ENCODE measurements around the gene CHID1.
A peak's percentile ranks its signal among the peaks of the same experiment; 100 is the strongest.

Gene CHID1

DNA sequence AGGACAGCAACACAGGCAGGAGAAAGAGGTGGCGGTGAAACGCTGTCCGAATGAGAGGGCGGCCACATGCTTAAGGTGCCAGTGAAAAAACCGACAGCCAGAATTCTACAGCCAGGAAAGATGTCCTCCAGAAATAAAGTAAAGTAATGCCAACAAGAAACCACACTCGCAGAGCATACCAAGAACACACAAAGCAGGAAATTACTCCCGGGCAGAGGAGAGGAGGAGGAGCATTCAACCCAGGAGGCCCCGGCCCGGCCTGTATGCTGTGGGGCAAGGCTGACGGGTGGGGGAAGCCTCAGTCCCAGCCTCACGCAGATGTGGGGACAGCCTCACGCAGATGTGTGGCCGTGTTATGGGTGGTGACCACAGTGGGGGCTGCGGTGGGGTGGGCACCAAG lies 28.0 kb downstream of the CHID1 start:
- DNase-seq, result no peak

DNA sequence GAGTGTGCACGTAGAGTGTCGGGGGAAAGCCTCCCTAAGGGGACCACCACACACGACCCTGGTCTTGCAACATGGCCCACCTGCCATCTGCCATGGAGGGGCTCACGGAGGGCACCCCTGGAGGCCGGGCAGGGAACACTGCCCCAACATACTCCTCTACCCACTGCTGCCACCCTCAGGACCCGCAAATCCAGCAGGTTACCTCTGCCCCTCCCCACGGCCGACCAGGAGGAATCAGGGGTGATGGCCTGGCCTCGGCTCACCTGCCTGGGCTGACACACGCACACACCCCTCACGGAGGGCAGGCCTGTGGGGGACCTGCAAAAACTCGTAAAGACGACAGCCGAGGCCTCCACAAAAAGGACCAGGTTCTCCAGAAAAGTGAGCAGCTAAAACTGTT lies 30.2 kb downstream of the CHID1 start:
- DNase-seq, result no peak

DNA sequence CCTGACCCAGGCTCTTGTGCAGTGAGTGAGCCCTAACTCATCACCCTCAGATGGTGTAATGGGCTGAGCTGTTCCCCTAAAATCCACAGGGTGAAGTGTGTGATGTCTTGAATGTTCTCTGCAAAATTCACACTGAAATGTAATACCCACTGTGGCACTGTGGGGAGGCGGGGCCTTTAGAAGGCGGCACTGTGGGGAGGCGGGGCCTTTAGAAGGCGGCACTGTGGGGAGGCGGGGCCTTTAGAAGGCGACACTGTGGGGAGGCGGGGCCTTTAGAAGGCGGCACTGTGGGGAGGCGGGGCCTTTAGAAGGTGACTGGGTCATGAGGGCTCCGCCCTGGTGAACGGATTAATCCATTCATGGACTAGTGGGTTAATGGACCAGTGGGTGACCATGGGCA lies 33.0 kb downstream of the CHID1 start:
- no peak for DNase-seq

DNA sequence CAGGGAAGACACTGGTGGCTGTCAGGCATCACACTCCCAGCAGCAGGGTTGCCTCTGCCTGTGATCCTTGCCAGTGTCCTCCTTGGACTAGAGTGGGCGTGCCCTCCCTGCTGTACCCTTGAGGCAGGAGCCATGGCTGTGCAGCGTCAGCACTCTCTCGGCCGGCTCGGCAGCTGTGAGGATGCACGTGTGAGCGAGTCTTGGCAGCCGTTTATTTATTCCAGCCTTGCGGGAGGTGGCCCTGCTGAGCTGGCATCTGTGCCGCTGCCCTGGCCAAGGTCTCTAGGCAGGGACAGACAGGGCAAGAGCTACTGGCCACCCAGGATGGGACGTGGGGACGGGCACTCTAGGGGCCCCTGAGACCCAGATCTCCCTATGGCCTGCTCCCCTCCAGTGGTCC lies 34.1 kb downstream of the CHID1 start:
- peak; percentile 80 for DNase-seq

DNA sequence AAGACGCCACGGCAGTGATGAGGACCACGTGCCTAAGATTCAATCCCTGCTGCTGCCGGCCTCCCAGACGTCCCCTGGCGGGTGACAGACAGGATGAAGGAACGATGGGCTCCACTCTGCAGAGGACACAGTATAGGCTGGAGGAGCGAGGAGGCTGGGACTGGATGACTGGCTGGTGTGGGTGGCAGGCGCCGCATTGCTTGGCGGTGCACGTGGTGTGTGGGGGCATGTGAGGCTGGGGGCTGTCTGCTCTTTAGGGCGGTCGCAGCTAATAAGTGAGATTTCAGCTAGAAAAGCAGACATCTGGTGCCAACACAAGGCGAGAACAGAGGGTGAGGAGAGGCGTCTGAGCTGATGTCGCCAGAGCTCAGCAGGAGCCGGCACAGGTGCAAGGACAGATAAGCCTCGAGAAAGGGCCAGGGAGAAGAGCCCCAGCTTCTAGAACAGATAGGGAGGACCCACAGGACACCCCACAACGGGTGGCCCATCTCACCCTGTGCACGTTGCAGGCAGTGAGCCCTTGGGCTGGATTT lies 34.8 kb downstream of the CHID1 start:
- no peak for DNase-seq

DNA sequence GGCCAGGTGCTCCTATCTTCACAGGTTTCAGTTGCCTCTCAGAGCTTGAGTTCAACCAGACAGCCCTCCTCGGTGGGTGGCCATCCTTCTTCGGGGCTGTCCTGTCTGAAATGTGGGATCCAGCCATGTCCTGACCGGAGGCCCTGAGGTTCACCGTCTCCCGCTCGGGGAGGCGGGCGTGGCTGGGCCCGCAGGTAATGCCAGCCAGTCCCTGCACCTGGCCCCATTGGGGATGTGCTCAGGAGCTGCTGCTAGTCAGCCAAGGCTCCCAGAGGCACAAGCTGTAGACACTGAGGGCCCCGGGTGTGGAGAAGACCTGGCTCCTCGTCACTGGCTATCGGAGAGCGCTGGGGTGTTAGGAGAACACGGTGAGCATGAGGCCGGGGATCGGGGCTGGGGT lies 35.4 kb downstream of the CHID1 start:
- DNase-seq, result no peak

DNA sequence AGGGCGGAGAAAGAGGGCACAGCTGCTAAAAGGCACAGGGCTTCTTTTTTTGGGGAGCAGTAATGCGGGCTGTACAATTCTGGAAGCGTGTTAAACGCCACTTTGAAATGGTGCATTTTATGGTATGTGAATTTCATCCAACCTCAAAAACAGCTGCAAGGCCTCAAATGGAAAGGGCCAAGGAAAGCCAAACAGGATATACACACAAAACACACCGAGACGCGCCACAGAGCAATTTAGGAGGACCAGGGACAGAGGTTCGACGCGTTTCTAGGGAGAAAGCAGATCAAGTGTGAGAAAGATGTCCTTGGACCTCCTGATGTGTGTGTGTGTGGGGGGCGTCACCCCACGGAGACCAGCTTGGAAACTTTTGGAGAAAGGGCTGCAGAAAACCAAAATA lies 36.9 kb downstream of the CHID1 start:
- no peak for DNase-seq

DNA sequence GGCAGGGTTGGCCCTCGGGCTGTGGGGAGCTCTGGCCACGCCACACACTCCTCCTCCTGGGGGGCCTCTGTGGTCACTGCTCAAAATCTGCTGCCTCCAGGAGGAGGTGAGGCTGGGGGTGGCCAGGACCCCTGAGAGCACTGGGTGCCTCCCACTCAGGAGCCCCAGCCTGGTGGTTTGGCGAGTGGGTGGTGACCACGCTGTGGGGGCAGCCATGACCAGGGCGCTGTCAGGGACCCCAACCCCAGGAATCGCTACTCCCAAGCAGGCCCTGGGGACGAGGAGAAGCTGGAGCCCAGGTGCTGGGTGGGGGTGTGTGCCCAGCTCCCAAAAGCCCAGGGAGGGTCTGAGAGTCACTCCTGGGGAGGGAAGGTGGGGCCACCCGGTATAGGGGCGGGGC lies 37.8 kb downstream of the CHID1 start:
- DNase-seq, result no peak

DNA sequence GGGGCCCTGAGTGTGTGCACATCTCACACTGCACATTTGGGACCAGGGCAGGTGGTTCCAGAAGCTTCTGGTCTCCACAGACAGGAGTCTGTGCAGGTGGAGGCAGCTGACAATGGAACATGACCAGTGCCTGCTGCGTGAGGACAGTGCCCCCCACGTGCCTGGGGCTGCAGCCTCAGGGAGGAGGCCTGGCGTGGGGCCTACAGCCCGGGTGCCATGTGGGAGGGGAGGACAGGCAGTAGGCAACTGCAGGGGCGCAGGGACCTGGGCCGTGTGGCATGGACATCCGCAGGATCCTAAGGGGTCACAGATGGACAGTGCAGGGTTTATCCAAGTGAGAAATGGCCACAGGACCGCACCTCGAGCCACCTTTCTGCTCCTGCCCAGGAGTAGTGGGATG lies 39.1 kb downstream of the CHID1 start:
- DNase-seq, result no peak

DNA sequence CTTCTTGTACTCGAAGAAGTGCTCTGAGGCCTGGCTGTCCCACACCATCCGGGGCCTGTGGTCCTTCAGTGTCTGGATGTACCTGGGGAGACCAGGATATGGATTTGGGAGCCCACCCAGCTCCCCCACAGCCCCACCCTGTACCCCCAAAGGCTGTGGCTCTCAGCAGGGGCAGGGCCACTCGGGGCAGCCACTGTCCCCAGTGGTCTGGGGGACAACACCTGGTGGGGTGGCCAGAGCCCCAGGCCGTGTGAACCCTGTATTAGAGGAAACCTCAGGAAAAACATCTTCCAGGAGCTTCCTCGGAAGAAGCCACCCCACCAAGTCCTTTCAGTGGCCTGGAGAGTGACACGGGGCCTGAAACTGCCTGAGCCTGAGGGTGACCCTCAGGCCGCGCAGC lies 40.2 kb downstream of the CHID1 start:
- no peak for DNase-seq

DNA sequence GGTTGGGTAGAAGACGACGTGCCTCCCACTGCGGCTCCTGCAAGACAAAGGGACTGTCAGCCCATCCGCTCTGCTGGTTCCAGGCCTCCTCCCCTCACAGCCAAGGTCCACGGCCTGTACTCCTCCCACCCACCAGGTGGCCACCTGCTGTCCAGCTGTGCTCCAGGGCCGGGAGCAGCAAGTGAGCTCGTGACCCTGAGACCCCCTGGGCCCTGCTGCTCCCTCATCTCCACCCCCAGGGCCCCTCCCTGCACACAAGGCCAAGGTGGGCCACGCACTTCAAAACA lies 40.5 kb downstream of the CHID1 start:
- no peak for DNase-seq

DNA sequence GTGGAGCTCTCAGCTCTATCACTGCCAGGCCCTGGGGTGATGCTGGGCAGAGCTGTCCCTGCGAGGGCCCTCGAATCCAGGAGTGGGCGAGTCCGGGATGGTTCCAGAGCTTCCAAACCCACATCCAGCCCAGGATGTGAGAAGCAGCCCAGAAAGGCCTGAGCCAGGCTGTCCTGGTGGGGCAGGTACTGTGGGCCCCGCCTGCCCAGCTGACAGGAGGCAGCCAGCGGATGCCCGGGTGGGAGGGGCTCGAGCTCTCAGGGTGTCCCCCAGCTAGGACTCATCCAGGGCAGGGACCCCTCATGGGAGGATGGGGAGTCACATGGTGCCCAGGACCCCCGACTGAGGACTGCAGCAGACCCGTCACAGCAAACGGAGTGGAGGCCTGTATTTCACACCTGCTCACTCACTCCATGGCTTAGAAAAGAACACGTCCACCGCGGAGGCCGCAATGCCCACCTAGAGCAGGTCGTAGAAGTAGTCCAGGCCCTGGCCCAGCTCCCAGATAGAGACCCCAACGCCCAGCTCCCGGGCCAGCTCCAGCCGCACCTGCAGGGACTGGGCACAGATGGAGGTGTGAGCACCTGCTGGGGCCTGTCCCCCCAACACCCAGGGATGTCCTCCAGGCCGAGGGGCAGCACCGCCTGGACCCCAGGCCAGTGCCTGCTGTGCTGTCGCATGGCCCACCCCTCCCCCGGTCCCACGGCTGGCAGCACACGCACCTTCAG lies 41.0 kb downstream of the CHID1 start:
- no peak for DNase-seq

DNA sequence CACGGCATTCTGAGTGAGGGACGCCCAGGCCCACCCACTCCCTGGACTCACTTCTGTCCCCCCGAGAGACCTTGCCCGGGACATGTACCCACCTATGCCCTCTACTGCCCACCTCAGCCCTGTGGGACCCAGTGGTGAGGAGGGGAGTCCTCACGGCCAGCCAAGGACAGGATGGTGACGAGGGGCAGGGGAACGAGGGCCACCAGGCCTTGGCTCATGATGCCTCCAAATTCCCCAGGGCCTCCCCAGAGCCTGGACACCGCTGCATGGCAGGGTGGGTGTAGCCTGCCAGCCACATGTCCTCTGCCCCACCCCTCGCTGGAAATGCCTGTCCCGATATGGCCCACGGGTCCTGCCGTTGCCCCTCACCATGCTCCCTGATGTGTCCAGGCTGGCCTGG lies 41.8 kb downstream of the CHID1 start:
- DNase-seq, result no peak

DNA sequence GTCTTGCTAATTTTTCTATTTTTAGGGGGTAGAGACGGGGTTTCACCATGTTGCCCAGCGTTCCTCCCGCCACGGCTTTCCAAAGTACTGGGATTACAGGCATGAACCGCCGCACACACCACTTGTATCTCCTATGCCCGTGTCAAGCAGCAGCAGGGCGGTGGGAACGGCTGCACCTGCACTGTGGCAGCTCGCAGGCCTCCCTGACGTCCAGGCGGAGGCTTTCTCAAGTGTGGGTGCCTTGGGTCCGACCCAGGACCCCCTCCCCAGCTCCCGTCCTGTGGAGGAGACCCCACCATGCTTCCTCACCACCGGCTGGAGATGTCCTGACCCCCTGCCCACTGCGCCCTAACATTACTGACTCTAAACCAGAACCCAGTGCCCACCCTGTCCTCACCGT lies 42.2 kb downstream of the CHID1 start:
- no peak for DNase-seq

DNA sequence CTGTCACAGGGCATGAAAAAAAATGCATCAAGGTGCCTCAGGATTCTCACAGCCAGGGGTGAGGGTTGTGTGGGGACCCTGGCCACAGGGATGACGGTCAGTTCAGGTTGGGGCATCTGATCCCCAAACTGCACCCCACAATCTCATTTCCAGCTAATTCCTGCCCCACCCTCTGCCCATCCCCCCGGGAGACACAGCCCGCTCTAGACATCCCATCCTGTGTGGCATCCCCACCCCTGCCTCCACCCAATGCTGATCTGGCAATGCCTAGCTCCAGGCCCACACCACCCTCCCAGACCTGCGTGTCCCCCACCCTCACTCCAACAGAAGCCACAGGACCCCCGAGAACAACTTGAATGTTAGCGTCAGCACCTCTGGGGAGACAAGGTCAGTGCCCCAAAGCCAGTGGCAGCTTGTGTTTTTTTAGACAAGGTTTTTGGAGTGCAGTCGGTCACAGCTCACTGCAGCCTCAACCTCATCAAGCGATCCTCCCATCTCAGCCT lies 42.7 kb downstream of the CHID1 start:
- no peak for DNase-seq

DNA sequence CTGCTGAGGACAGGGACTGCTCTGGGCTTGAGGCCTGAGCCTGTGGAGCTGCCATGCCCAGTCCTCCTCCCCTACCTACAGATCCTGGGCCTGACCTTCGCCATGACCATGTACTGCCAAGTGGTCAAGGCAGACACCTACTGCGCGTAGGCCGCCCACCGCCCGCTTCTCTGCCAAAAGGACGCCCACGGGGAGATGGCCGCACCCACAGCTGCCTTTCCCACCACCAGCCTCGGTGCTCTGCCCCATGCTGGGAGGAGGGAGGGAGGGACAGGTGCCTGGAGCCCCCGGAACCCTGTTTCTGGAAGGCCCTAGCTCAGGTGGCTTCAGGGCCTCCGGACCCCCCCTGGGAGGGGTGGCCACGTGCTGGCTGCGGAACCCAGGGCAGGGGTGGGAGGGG lies 44.1 kb downstream of the CHID1 start:
- no peak for DNase-seq

DNA sequence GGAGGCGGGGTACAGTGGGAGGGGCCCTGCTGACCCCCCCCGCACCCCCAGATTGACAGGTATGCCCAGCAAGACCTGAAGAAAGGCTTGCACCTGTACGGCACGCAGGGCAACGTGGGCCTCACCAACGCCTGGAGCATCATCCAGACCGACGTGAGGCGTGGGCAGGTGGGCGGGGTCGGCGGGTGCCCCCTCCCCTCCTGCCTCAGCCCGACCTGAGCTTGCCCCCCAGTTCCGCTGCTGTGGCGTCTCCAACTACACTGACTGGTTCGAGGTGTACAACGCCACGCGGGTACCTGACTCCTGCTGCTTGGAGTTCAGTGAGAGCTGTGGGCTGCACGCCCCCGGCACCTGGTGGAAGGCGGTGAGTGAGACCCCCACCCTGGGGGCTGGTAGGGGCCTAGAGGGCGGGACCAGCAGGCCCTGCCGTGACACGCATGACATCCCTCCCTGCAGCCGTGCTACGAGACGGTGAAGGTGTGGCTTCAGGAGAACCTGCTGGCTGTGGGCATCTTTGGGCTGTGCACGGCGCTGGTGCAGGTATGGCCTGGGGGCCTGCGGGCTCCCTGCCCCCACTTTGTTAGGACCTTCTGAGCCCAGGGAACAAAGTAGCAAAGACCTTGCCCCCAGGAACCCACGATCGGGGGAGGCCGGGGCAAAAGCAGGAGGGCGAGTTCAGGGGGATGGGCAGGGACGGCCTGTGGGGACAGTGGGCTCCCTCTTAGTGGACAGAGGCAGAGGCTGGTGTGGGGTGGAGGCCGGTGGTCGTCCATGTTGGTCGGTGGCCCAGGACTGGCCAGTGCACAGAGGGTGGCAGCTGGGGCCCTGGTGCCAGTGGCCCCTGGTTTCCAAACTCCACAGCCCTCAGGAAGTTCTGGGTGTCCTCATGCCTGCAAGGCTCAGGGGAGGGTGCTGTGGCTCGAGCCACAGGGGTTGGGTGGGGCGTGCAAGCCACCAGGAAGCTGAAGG lies 44.9 kb downstream of the CHID1 start:
- no peak for DNase-seq

DNA sequence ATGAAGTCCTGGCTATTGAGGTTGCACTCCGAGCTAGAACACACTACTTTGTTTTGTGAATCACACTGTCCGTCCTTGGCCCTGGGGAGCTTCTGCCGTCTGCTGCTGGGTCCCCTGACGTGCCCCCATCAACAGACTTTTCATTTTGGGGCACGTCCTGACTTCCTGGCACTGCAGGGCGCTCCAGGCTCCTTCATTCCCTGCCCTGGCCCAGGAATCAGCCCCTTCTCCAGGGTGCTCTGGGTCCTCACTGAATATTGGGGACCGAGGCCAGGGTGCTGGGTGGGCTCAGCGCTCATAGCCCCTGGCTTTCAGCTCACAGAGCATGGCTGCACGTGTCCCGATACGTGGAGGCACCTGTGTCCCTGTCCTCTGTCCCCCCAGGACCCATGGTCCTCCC lies 45.7 kb downstream of the CHID1 start:
- DNase-seq, result no peak

DNA sequence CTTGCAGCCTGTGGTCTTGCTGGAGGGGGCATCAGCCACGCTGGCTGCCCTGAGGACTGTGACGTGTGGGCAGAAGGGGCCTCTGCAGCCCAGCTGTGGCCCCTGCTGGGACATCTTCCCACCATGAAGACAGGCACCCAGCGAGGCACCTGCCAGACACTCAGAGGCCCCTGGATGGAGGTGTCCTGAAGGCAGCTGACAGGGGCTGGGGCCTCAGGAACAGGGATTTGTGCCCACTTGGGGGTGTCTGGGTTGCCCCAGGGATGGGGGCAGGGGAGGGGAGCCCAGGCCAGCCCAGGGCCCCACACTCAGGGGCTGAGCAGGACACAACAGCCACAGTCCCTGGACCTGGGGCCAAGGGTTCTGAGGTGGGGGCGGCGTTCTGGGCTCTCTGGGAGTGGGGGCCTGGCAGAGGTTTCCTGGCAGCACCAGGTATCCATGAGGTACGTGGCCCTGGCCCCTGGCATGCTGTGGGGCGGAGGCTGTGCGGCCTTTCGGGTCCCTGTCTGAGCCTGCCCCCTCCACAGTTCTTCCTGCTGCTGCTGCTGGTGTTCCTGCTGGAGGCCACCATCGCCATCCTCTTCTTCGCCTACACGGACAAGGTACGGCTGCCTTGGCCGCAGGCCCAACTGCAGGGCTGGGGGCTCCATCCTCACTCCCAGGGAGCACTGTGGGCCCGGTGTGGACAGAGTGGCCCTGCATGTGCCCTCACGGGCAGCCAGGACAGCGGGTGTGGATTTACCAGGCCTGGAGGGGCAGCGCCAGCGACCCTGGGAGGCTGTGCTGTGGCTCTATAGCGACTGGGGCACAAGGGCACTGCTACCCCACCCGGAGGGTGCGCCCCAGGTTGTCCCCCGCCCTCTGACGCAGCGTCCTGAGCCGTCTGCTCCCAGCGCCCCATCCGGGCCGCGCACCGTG lies 46.4 kb downstream of the CHID1 start:
- DNase-seq, result no peak

DNA sequence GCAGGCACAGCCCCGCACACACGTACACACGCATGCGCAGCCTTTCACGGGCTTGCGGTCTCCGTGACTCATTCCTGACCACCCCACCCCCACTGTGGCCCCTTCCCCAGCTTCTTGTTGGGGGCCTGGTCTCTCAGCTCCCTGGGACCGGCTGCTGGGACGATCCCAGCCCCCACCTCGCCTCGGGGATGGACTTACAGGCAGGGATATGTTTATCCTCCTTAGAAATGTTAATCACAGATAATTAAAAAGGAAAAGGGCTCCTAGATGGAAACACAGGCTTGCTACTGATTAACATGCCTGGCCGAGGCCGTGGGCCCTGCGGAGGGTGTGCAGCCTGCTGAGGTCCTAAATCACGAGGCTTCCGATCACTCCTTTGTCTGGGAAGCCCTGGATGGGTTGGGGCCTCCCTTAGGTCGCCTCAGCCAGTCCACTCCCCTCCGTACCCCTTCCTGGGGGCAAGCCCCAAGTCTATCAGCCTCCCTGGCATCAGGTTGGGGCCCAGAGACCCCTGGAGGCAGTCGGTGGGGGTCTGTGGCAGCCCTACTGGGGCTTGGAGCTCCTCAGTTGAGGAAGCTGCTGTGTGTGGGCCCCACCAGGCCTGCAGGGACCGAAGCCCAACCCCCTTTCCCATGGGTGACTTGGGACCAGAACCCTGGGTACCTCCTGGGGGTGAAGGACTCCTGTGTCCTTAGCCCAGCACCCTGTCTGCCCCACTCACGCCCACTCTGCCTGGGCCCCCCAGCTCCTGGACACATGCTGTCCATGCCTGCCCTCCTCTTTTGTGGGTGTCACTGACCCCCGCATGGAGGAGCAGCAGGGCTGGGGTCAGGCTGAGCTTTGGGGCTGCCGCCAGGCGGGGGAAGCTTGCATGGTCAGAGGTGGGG lies 47.3 kb downstream of the CHID1 start:
- no peak for DNase-seq

DNA sequence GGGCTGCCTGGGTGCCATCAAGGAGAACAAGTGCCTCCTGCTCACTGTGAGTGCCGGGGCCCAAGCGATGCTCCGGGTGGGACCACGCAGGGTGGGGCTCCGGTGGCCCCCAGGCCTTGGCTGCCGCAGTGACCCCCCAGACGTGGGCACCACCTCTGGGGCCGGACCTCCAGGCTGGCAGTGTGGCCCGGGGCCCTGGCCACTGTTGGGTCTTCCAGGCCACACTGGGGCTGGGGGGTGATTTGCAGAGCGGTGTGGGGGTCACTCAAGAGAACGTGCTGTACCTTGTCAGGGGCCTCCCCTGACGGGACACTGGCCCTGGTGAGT lies 48.0 kb downstream of the CHID1 start:
- no peak for DNase-seq

DNA sequence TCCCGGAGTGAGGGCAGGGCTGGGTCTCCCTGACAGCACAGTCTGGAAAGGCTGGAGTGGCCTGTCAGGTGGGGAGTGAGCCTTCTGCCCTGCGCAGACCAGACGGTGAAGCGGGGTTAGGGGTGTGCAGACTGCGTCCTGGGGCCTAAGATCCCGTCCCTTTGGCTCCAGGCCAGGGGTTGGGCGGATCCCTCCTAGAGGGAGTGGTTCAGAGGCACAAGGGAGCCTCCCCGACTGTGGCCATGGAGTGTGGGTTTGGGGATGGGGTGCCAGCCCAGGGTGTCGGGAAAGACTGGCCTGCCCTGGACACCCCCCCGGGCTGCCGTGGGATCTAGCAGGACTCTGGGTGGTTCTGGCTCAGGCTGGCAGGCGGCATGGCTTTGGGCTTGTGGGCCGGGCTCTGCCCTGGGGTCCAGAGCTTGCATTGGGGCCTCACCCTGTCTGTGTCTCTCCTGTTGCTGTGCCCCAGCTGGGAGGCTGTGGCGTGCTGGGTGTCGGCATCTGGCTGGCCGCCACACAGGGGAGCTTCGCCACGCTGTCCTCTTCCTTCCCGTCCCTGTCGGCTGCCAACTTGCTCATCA lies 48.4 kb downstream of the CHID1 start:
- DNase-seq, result no peak

Measured in NCI-H446 treated with DMSO at 0.1 percent for 48 hours (cell line).